ENCODE measurements around the gene KATNAL2. TPM values are rescaled to one million over a fixed set of nuclear protein-coding genes. Genes with fewer than 3 reads are reported as not detected.
A peak's percentile ranks its signal among the peaks of the same experiment; 100 is the strongest.

KATNAL2 gene
- total RNA-seq, 2 experiments from 2014 or later, result 0.58 to 1.3 TPM

DNA sequence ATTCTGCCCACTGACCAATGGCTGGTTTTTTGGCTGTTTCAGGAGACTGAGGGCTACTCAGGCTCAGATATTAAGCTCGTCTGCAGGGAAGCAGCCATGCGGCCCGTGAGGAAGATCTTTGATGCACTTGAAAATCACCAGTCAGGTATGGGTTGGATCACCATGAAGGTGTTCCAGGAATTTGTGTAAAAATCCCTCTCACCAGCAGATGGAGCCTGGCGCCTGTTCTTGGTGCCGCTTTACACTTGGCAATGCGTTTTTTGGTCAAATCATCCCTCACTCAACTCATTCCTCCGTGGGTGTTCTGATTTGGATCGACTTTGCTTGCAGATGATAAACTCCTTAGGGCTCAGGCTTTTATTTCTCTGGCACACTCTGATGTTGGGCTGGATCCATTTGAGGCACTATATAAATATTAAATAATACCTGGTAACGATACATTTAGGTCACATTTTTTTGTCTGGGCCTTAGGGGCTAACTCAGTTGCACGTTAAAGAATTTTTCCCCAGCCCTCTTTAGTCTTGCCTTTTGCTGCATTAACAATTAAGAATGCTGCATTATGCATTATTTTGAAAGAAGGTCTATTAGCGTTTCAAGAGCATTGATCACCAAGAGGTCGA, 182.9 kb downstream of the KATNAL2 start:
- intact Hi-C loops (cut with micrococcal nuclease), result loop anchor here (1.0 to 10.0 kb wide), 2 partner anchors 105 to 644 kb away; no protein-coding TSS in a partner anchor
- Mint-ChIP-seq H3K4me3 (no peak overlapping the region), H3K36me3 (ENCODE audit: low read depth) (peaks cover 2% of the 10 kb centered on the region), H3K4me1 (ENCODE audit: low read depth) (no peaks in the 10 kb centered on the region), H3K27ac (no peak overlapping the region), H3K27me3 (no peaks in the 10 kb centered on the region), H3K9me3 (no peaks in the 10 kb centered on the region)
- DNase-seq, result peak; percentile 70
- ATAC-seq, result peak; percentile 72
- TF ChIP-seq, protein P1, sequence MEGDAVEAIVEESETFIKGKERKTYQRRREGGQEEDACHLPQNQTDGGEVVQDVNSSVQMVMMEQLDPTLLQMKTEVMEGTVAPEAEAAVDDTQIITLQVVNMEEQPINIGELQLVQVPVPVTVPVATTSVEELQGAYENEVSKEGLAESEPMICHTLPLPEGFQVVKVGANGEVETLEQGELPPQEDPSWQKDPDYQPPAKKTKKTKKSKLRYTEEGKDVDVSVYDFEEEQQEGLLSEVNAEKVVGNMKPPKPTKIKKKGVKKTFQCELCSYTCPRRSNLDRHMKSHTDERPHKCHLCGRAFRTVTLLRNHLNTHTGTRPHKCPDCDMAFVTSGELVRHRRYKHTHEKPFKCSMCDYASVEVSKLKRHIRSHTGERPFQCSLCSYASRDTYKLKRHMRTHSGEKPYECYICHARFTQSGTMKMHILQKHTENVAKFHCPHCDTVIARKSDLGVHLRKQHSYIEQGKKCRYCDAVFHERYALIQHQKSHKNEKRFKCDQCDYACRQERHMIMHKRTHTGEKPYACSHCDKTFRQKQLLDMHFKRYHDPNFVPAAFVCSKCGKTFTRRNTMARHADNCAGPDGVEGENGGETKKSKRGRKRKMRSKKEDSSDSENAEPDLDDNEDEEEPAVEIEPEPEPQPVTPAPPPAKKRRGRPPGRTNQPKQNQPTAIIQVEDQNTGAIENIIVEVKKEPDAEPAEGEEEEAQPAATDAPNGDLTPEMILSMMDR (IDR thresholded peaks at IDR 0.05), result peak; percentile 72
- ChIA-PET POLR2A (no interaction called here), CTCF (interaction anchor here (0.6 to 7.6 kb wide), 10 partner anchors 10 to 648 kb away, joined by 3 to 65 read pairs (median 4); no protein-coding TSS in a partner anchor)

DNA sequence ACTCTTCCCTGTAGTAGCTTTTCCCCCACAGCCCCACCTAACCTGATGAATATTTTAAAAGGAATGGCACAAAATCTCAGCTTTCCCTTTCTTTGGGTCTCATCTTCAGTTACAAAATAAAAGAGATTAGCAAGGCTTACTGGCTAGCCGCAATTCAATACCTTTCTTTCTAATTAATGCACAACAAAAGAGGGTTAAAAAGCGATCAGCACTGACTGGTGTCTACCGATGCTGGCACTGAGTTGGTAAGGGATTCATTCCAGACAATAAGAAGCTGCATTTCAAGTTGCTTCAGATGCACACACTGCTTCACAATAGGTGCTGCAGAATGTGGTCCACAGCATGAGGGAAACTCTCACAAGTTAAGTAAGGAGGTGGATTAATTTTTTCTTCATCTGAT, 191.0 kb downstream of the KATNAL2 start:
- DNase-seq, result no peak
- intact Hi-C loops (cut with micrococcal nuclease), result loop anchor here (10.0 kb wide), 1 partner anchor 636 kb away; no protein-coding TSS in a partner anchor

DNA sequence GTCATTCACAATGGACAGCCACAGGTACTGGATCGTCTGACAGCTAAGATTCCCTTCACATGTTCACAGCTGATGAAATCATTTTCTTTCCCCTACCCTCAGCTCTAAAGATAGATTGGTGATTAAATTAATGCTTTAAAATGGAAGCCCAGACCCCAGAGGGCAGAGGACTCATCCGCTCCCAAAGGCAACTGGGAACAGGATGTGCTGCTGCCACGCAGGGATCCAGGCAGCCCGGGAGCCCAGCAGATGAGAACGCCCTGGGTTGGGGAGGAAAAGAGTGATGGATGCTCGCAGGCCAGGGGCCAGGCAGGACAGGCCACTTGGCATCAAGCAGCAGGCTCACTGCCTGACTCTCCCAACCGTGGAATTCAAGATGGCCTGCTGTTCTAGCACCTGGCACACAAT, 191.6 kb downstream of the KATNAL2 start:
- H3K4me1 Mint-ChIP-seq (ENCODE audit: low read depth), result no peaks in the 10 kb centered on the region
- no peaks in the 10 kb centered on the region for H3K27me3 Mint-ChIP-seq
- H3K4me3 Mint-ChIP-seq, result no peak overlapping the region
- no peak overlapping the region for H3K27ac Mint-ChIP-seq
- no peak for ATAC-seq
- DNase-seq, result no peak
- TF ChIP-seq, protein P1 (IDR thresholded peaks at IDR 0.05), result no peak
- POLR2A ChIA-PET, result interaction anchor here (0.6 kb wide), 1 partner anchor 62 kb away, joined by 4 read pairs; no protein-coding TSS in a partner anchor
- H3K36me3 Mint-ChIP-seq (ENCODE audit: low read depth), result peaks cover 8% of the 10 kb centered on the region
- intact Hi-C loops (cut with micrococcal nuclease), result loop anchor here (10.0 kb wide), 1 partner anchor 636 kb away; no protein-coding TSS in a partner anchor
- H3K9me3 Mint-ChIP-seq, result no peaks in the 10 kb centered on the region
- CTCF ChIA-PET, result no interaction called here

More for the DNA sequence above, 191.0 kb downstream of the KATNAL2 start:
- Mint-ChIP-seq H3K27me3 (no peaks in the 10 kb centered on the region), H3K9me3 (no peaks in the 10 kb centered on the region), H3K36me3 (ENCODE audit: low read depth) (peaks cover 6% of the 10 kb centered on the region), H3K4me1 (ENCODE audit: low read depth) (no peaks in the 10 kb centered on the region), H3K4me3 (no peak overlapping the region), H3K27ac (no peak overlapping the region)
- no peak for ATAC-seq
- TF ChIP-seq, protein P1 (IDR thresholded peaks at IDR 0.05), result no peak
- POLR2A ChIA-PET, result no interaction called here
- CTCF ChIA-PET, result interaction anchor here (1.8 kb wide), 1 partner anchor 640 kb away, joined by 4 read pairs; no protein-coding TSS in a partner anchor

DNA sequence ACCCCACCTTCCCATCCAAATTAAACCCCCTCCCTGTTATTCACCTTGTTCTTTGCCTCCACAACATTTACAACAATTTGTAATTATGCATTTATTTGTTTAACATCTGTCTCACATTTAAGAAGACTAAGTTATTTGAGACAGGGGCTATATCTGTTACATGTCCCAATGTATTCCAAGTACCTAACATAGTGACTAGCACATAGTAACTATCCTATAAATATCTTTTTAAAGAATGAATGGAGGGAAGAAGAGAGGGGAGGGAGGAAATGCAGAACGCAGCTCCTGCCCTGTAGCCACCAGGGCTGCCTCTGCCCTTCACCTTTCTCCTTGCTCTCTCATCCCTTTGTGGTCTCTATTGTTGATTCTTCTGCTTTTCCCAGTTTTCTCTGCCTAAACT, 192.3 kb downstream of the KATNAL2 start:
- no peak for DNase-seq
- ATAC-seq, result no peak
- TF ChIP-seq, protein P1 (IDR thresholded peaks at IDR 0.05), result no peak
- no peaks in the 10 kb centered on the region for H3K4me1 Mint-ChIP-seq (ENCODE audit: low read depth)
- no peaks in the 10 kb centered on the region for H3K9me3 Mint-ChIP-seq
- H3K27ac Mint-ChIP-seq, result no peak overlapping the region
- ChIA-PET POLR2A (no interaction called here), CTCF (interaction anchor here (0.6 to 5.1 kb wide), 3 partner anchors 10 to 138 kb away, joined by 3 to 26 read pairs (median 4); no protein-coding TSS in a partner anchor)
- H3K27me3 Mint-ChIP-seq, result no peaks in the 10 kb centered on the region
- H3K4me3 Mint-ChIP-seq, result no peak overlapping the region
- H3K36me3 Mint-ChIP-seq (ENCODE audit: low read depth), result peaks cover 9% of the 10 kb centered on the region
- intact Hi-C loops (cut with micrococcal nuclease), result loop anchor here (10.0 kb wide), 1 partner anchor 635 kb away; no protein-coding TSS in a partner anchor

Data from activated CD8-positive, alpha-beta T cell treated with anti-CD3 and anti-CD28 coated beads for 36 hours (primary cell).